Measurements from ENCODE around the gene CEP55. TPM values are rescaled to one million over a fixed set of nuclear protein-coding genes. Genes with fewer than 3 reads are reported as not detected.

Gene CEP55
- total RNA-seq, 4 donors from 2014 or later = 1.4 to 4.3 (median 2.8) TPM

DNA sequence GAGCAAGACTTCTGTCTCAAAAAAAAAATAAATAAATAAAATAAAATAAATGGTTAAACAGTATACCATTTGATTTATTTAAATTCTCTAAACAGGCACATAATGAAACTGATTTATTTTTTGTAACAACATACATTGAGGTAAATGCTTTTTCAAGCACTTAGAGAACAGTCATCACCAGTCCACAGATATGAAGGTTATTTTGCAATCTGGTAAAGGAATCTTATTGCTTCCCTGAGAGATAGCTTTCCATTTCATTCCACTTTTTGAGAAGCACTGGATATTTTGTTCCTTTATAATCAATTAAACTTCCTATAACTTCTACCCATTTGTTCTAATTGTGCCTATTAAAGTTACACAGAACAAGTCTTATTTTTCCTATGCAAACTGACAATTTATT, 5.2 kb downstream of the CEP55 start:
- H3K27me3 ChIP-seq = no peaks in the 10 kb centered on the region
- DNase-seq (ENCODE audit: low spot score in 2 of 2) = no peak
- H3K27ac ChIP-seq = no peak overlapping the region
- H3K36me3 ChIP-seq = no peaks in the 10 kb centered on the region
- no peaks in the 10 kb centered on the region for H3K9me3 ChIP-seq
- peaks cover 6% of the 10 kb centered on the region for H3K4me1 ChIP-seq
- TF ChIP-seq POLR2A (IDR thresholded peaks at IDR 0.05) (no peak), POLR2AphosphoS5 (IDR thresholded peaks at IDR 0.05) (no peak), EP300 (IDR thresholded peaks at IDR 0.05) (no peak)
- TF ChIP-seq, protein P1, sequence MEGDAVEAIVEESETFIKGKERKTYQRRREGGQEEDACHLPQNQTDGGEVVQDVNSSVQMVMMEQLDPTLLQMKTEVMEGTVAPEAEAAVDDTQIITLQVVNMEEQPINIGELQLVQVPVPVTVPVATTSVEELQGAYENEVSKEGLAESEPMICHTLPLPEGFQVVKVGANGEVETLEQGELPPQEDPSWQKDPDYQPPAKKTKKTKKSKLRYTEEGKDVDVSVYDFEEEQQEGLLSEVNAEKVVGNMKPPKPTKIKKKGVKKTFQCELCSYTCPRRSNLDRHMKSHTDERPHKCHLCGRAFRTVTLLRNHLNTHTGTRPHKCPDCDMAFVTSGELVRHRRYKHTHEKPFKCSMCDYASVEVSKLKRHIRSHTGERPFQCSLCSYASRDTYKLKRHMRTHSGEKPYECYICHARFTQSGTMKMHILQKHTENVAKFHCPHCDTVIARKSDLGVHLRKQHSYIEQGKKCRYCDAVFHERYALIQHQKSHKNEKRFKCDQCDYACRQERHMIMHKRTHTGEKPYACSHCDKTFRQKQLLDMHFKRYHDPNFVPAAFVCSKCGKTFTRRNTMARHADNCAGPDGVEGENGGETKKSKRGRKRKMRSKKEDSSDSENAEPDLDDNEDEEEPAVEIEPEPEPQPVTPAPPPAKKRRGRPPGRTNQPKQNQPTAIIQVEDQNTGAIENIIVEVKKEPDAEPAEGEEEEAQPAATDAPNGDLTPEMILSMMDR (IDR thresholded peaks at IDR 0.05) = no peak
- no peak overlapping the region for H3K4me3 ChIP-seq

DNA sequence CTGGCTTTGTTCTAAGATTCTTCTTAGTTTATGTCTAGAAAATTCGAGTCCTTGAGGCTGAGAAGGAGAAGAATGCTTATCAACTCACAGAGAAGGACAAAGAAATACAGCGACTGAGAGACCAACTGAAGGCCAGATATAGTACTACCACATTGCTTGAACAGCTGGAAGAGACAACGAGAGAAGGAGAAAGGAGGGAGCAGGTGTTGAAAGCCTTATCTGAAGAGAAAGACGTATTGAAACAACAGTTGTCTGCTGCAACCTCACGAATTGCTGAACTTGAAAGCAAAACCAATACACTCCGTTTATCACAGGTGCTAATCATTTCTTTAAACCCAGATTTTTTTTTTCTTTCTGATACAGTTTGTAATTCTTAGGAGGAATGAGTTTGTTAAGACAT, 6.7 kb downstream of the CEP55 start:
- H3K4me3 ChIP-seq = no peak overlapping the region
- DNase-seq (ENCODE audit: low spot score in 2 of 2) = no peak
- no peaks in the 10 kb centered on the region for H3K9me3 ChIP-seq
- H3K36me3 ChIP-seq = no peaks in the 10 kb centered on the region
- no peaks in the 10 kb centered on the region for H3K27me3 ChIP-seq
- 87% methylated on average over 6 of the region's 6 CpGs for WGBS
- H3K4me1 ChIP-seq = no peaks in the 10 kb centered on the region
- no peak overlapping the region for H3K27ac ChIP-seq
- TF ChIP-seq, protein P1 (IDR thresholded peaks at IDR 0.05) = no peak
- TF ChIP-seq EP300 (IDR thresholded peaks at IDR 0.05) = no peak
- TF ChIP-seq POLR2AphosphoS5 (IDR thresholded peaks at IDR 0.05) = no peak
- no peak for TF ChIP-seq POLR2A (IDR thresholded peaks at IDR 0.05)

DNA sequence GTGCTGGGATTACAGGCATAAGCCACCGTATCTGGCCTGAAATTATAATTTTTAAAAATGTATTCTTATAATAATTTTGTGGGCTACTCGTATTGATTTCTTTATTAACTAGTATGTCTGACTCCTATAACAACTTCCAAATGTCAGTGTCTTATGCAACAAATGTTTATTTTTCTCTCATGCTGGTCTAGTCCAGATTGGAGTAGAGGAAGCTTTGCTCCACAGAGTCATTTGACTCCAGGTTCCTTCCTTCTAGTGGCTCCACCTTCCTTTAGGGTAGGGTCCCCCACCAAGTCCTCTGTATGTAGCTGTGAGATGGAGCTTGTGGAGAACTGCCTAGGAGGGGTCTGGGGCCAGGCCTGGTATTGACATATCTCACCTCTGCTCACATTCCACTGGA, 8.7 kb downstream of the CEP55 start:
- Histone ChIP-seq H3K9me3 (no peaks in the 10 kb centered on the region), H3K36me3 (no peaks in the 10 kb centered on the region), H3K4me1 (no peaks in the 10 kb centered on the region), H3K27me3 (no peaks in the 10 kb centered on the region), H3K27ac (no peak overlapping the region), H3K4me3 (no peak overlapping the region)
- DNase-seq (ENCODE audit: low spot score in 2 of 2) = no peak
- no peak for TF ChIP-seq POLR2AphosphoS5 (IDR thresholded peaks at IDR 0.05)
- no peak for TF ChIP-seq EP300 (IDR thresholded peaks at IDR 0.05)
- TF ChIP-seq, protein P1 (IDR thresholded peaks at IDR 0.05) = no peak
- no peak for TF ChIP-seq POLR2A (IDR thresholded peaks at IDR 0.05)
- WGBS = 84% methylated on average over 2 of the region's 2 CpGs

DNA sequence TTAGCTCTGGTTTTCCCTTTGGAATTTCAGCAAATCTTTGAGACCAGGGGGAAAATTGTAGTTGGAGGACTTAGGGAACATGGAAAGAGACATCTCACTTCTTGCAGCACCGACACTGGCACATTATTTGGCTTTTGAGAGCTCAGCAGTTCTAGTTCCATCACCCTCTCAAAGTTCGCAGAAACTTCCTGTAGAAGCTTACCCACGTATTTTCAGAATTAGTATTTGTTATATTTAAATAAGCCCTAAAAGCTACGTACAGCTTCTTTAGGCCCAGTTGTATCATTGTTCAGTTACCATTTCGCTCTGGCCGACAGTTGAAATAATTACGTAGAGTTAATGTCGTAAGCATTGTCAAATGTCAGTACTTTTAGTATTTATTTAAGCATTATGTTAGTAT, 13.4 kb downstream of the CEP55 start:
- H3K4me1 ChIP-seq = peaks cover 3% of the 10 kb centered on the region
- no peak overlapping the region for H3K27ac ChIP-seq
- H3K36me3 ChIP-seq = no peaks in the 10 kb centered on the region
- no peaks in the 10 kb centered on the region for H3K27me3 ChIP-seq
- H3K4me3 ChIP-seq = no peak overlapping the region
- DNase-seq (ENCODE audit: low spot score in 2 of 2) = no peak
- TF ChIP-seq EP300 (IDR thresholded peaks at IDR 0.05) (no peak), POLR2A (IDR thresholded peaks at IDR 0.05) (no peak), POLR2AphosphoS5 (IDR thresholded peaks at IDR 0.05) (no peak)
- TF ChIP-seq, protein P1 (IDR thresholded peaks at IDR 0.05) = no peak
- H3K9me3 ChIP-seq = no peaks in the 10 kb centered on the region
- 90% methylated on average over 8 of the region's 8 CpGs for WGBS

DNA sequence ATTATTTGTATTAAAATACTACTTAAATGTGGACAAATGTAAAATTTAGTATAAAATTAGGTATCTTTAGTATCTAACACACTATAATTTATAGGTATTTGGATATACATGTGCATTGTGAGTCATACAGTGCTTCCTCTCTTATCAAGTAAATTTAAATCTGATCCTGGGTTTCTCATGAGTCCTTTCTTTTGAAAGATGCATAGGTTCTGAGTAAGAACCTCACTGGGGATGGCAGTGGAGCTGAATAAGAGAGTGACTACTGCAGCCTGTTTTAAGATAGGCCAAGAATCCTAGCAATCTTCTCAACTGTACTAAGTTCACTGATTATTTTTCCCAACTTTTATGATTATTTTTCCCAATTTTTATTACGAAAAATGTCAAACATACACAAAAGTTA, 16.2 kb downstream of the CEP55 start:
- no peak for TF ChIP-seq EP300 (IDR thresholded peaks at IDR 0.05)
- TF ChIP-seq, protein P1 (IDR thresholded peaks at IDR 0.05) = no peak
- Histone ChIP-seq H3K27me3 (no peaks in the 10 kb centered on the region), H3K27ac (no peak overlapping the region), H3K36me3 (no peaks in the 10 kb centered on the region), H3K9me3 (no peaks in the 10 kb centered on the region), H3K4me3 (no peak overlapping the region), H3K4me1 (peaks cover 12% of the 10 kb centered on the region)
- DNase-seq (ENCODE audit: low spot score in 2 of 2) = no peak
- 98% methylated on average over 1 of the region's 1 CpG for WGBS

All from suprapubic skin (tissue), 4 donors.